Ishikawa (cell line): ENCODE measurements around the gene GRID1.

ENCODE experiments used
- CEBPB ChIP-seq: IDR thresholded peaks from 2 replicates; pipeline ENCODE4 v1.6.1; 2012
- CREB1 ChIP-seq: IDR thresholded peaks from 2 replicates; pipeline ENCODE4 v1.6.1; 2012; ENCODE audit warnings: low read depth
- EGR1 ChIP-seq: IDR thresholded peaks from 2 replicates; pipeline ENCODE4 v1.6.1; 2012
- EP300 ChIP-seq: IDR thresholded peaks from 2 replicates; pipeline ENCODE4 v1.6.1; 2012; ENCODE audit warnings: borderline replicate concordance
- FOXM1 ChIP-seq: IDR thresholded peaks from 2 replicates; pipeline ENCODE4 v1.6.1; 2012; ENCODE audit warnings: low read depth, borderline replicate concordance
- MAX ChIP-seq: IDR thresholded peaks from 2 replicates; pipeline ENCODE4 v1.6.1; 2012
- NFIC ChIP-seq: IDR thresholded peaks from 2 replicates; pipeline ENCODE4 v1.6.1; 2012
- RAD21 ChIP-seq: IDR thresholded peaks from 2 replicates; pipeline ENCODE4 v1.6.1; 2012; ENCODE audit warnings: low read depth
- REST ChIP-seq: IDR thresholded peaks from 2 replicates; pipeline ENCODE4 v1.6.1; 2012; ENCODE audit warnings: low read depth, mild to moderate bottlenecking
- TAF1 ChIP-seq: IDR thresholded peaks from 2 replicates; pipeline ENCODE4 v1.6.1; 2012; ENCODE audit warnings: low read depth, mild to moderate bottlenecking
- TCF12 ChIP-seq: IDR thresholded peaks from 2 replicates; pipeline ENCODE4 v1.6.1; 2012; ENCODE audit warnings: low read depth
- TEAD4 ChIP-seq: IDR thresholded peaks from 2 replicates; pipeline ENCODE4 v1.6.1; 2012
- USF1 ChIP-seq: IDR thresholded peaks from 2 replicates; pipeline ENCODE4 v1.6.1; 2012
- YY1 ChIP-seq: IDR thresholded peaks from 2 replicates; pipeline ENCODE4 v1.6.1; 2012; ENCODE audit warnings: low read depth
- ZBTB7A ChIP-seq: IDR thresholded peaks from 2 replicates; pipeline ENCODE4 v1.6.1; 2012; ENCODE audit warnings: low read depth

Gene GRID1

GRCh38 chr10:86151613-86152012 lies 215.0 kb downstream of the GRID1 start:
- TF ChIP-seq RAD21 (no peak), USF1 (no peak)

GRCh38 chr10:86149257-86149656 lies 217.3 kb downstream of the GRID1 start:
- TF ChIP-seq TAF1 = no peak
- no peak for TF ChIP-seq TEAD4
- TF ChIP-seq EP300 = no peak
- no peak for TF ChIP-seq EGR1
- no peak for TF ChIP-seq CEBPB
- no peak for TF ChIP-seq FOXM1
- TF ChIP-seq TCF12 = no peak
- no peak for TF ChIP-seq NFIC

- no peak for TF ChIP-seq ZBTB7A
- TF ChIP-seq REST = no peak
- TF ChIP-seq FOXM1 = no peak
These were observed 218.5 kb downstream of the GRID1 start for GRCh38 chr10:86148117-86148516.

GRCh38 chr10:86144301-86144700 lies 222.3 kb downstream of the GRID1 start:
- TF ChIP-seq EGR1 = no peak
- no peak for TF ChIP-seq EP300
- no peak for TF ChIP-seq RAD21
- no peak for TF ChIP-seq CEBPB
- TF ChIP-seq FOXM1 = no peak
- TF ChIP-seq NFIC = no peak
- no peak for TF ChIP-seq ZBTB7A
- no peak for TF ChIP-seq USF1
- no peak for TF ChIP-seq CREB1
- no peak for TF ChIP-seq YY1
- no peak for TF ChIP-seq TAF1
- TF ChIP-seq TCF12 = no peak

- TF ChIP-seq RAD21 = no peak
- TF ChIP-seq YY1 = no peak
- TF ChIP-seq TCF12 = no peak
- TF ChIP-seq MAX = no peak
- no peak for TF ChIP-seq NFIC
- no peak for TF ChIP-seq TAF1
- TF ChIP-seq TEAD4 = no peak
- no peak for TF ChIP-seq EGR1
- no peak for TF ChIP-seq EP300
- no peak for TF ChIP-seq CREB1
- no peak for TF ChIP-seq REST
- no peak for TF ChIP-seq CEBPB
- no peak for TF ChIP-seq ZBTB7A
- no peak for TF ChIP-seq USF1
- TF ChIP-seq FOXM1 = no peak
These were observed 224.7 kb downstream of the GRID1 start for GRCh38 chr10:86141896-86142295.

- TF ChIP-seq MAX = no peak
- TF ChIP-seq REST = no peak
- no peak for TF ChIP-seq FOXM1
- no peak for TF ChIP-seq CEBPB
- no peak for TF ChIP-seq TEAD4
- TF ChIP-seq NFIC = peak; percentile 34; the same call in 1 of the 2 replicates
- TF ChIP-seq TAF1 = no peak
- TF ChIP-seq YY1 = no peak
- TF ChIP-seq CREB1 = no peak
- no peak for TF ChIP-seq ZBTB7A
- no peak for TF ChIP-seq EGR1
- TF ChIP-seq EP300 = no peak
- TF ChIP-seq USF1 = no peak
- TF ChIP-seq RAD21 = peak; percentile 61
- no peak for TF ChIP-seq TCF12
These were observed 227.4 kb downstream of the GRID1 start for GRCh38 chr10:86139066-86139657.
